GM19035 (cell line): ENCODE data around the gene XRN2.
"Not testable (repeated sequence)": the region's sequence is repeated elsewhere in the genome, so short reads cannot be mapped to it uniquely, and the experiment has no call there.

Experiments
- ATAC-seq: cut with Tn5 transposase; IDR thresholded peaks from one replicate; pipeline ENCODE4 v1.9.1; 2021; ENCODE audit not compliant: unreplicated experiment

XRN2 gene

DNA sequence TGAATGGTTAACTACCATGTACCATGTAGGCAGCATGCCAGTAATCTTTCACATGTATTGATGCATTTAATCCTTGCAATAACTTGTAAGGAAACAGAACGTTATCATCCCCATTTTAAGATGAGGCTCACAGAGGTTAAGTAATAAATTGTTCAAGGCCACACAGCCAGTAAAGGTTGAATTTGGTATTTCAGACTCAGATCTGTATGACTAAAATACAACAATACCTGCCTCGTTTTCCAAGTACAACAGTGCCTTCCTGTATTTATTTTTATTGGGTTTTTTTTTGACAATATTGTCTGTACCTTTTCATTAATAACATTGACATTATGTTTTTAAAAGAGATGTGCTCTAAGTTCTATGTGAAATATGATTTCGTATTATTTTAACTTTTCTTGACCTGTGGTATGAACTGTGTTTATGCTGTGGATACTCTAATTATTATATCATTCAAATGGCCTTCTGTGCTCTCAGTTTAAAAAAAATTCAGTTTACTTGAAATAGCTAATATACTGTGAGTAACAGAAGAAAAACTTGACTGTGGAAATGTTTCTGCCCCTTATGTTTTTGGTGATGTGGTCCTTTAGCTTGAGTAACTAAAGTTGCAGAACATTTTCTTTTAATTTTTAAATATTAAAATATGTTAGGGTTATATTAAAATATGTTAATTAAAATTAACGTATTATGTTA is 39.7 kb downstream of the XRN2 start:
- ATAC-seq, result no peak

DNA sequence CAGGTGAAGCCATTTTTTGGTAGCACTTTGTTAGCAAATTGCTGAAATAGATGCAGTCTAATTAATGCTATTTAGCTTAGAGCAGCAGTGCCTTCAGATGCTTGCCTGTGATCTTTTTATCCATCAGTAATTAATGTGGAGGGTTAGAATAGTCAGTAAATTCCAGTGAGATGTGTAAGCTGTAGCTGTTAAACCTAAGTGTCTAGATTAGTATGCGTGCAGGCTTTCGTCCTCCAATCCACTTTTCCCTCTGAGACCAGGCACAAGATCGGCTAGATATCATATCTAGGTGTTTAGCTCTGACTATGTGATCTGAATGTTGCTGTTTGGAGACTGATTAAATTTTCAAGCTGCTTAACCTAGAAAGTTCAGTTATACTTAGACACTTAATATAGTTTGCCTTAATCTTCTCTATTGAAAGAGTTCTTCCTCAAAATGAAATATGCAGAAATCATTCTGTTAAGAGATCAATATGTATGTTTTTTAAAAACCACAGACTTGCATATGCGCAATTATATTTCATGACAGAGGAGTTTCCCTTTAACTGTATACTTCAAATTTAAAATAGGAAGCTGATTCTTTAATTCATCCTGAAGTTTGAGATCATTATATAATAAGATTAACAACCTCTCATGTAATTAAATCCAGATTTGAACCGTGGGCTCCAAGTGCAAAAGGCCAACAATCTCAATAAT is 41.2 kb downstream of the XRN2 start:
- ATAC-seq, result no peak

DNA sequence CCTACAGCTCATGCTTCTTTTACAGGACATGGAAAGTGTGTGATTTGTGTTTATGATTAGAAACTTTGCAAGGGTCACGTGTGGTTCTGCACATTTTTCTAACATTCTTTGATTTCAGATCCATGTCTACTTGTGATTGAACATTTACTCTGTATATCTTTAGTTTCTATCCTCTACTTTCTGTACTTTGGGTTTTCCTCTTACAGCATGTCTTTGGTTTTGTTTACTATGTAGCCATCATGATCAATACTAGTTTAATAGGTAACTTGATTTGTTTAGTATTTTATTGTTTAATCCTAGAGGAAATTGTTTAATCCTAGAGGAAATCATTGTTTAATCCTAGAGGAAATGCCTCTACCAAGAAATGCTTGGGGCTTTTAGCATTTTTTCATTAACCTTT is 41.8 kb downstream of the XRN2 start:
- ATAC-seq, result no peak

DNA sequence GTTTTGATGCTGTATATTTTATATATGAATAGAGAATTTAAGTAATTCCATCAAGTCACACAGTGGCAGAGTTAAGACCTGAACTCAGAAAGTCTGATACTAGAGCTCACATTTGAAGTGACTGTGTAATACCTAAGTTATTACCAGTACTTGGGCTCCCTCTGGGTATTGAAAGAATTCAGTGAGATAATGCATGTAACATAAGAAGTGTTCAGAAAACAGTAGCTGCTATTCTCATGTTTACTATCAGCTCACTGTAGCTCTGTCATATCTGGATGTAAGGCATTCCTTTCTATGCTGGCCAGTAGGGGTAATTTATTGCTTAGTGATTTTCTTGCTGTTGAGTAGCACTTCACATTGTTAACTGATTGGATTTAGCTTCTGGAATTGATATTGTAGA is 49.6 kb downstream of the XRN2 start:
- ATAC-seq, result no peak

DNA sequence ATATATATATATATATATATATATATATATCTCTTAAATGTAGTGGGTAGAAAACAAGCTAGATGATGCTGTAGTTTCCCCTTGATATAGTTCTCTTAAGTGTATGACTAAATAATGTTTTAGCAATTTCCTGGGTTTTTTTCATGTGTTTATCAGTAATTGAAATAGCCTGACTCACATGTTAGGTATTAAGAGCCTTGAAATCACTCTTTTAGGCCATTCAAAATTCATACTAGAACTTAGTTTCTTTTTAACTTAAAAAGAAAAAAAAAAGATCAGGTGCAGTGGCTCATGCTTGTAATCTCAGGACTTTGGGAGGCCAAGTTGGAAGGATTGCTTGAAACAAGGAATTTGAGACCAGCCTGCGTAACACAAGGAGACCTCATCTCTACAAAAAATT is 50.1 kb downstream of the XRN2 start:
- no peak for ATAC-seq

DNA sequence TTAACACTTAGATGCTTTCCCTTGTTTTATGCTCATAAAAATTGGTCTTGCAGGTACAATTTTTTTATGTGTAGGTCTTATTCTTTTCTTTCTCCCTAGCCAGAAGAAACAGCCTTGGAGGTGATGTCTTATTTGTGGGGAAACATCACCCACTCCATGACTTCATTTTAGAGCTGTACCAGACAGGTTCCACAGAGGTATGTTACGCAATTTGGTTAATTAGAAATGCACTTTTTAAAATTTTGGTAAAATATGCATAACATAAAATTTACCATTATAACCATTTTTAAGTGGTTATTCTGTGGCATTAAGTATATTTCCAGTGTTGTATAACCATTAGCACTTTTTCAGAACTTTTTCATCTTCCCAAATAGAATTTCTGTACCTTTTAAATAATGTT is 52.9 kb downstream of the XRN2 start:
- ATAC-seq, result no peak

DNA sequence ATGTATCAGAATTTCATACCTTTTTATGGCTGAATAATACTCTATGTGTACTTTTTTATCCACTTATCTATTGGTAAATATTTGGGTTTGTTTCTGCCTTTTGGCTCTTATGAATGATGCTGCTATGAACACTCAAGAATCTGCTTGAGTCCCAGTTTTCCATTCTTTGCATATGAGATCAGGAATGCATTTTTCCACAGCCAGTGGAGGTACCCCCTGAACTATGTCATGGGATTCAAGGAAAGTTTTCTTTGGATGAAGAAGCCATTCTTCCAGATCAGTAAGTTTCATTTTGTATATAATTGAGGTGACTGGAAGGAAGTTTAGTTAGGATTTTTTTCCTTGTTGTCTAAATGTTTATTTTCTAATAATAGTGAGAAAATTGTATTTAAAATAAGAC is 53.3 kb downstream of the XRN2 start:
- no peak for ATAC-seq

DNA sequence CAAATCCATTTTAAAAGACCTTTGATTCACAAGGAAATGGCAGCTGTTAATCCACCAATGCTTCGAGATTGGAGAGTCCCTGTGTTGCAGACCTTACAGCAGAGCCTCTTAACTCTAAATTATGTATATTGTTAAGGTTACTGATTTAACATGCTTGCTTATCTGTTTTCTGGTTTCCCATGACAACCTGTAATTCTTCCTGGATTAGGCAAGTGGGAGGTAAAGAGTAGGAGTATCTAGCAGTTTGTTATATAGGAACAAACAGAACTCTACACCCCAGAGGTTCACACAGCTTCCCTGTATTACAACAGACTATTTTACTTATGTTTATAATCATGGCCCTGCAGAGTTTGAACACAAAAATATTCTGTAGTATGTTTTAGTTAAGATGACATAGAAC is 54.7 kb downstream of the XRN2 start:
- no peak for ATAC-seq

DNA sequence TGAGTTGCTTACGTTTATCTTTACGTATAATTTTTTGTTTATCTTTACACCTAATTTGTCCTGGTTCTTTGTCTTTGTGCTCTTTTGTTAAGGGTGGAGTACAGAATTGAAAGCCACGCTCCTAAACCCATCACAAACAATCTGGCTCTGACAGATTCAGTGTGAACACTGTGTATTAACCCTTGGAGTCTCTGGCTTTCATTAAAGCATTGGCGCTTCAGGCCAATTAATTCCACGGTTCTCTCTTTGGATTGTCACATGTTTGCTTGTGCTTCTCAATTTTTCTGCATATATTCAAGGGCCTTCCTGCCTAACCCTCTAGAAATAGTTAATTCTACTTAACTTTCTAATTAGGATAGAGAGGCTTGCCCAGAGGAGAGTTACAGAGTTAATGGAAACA is 55.6 kb downstream of the XRN2 start:
- ATAC-seq, result no peak

DNA sequence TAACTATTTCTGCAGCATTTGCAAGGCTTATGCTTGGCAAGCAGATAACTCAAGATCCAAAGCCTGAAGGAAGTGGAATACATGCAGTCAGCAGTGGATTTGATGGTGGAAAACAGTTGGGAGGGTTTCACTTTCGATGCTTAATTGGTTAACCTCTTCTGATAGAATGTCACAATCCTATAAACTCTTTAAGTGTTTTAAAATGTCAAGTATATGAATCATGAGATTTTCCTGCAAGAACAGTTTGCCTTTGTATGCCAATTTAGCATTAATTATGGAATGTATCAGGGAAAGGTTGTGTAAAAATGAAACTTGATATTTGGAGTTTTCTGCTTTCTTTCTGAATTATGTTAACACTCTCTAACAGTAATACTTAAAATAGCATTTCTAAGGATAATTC is 57.6 kb downstream of the XRN2 start:
- ATAC-seq, result no peak

DNA sequence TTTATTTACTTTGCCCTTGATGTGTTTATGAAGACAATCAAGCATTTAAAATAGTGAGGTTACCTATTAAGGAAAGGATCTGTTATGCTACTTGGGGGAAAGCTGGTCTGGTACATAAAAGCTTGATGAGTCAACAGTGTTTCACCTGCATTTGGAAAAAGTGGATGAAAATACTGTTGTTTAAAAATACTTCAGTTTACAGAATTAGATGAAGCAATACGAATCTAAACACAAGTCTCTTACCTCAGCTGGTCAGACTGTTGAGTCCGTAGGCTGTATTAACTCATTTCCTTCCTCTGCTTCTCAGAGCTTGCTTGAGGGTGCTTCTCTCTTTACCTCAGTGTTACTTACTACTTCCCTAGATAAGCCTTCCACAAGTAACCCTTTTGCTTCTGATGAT is 58.1 kb downstream of the XRN2 start:
- no peak for ATAC-seq

DNA sequence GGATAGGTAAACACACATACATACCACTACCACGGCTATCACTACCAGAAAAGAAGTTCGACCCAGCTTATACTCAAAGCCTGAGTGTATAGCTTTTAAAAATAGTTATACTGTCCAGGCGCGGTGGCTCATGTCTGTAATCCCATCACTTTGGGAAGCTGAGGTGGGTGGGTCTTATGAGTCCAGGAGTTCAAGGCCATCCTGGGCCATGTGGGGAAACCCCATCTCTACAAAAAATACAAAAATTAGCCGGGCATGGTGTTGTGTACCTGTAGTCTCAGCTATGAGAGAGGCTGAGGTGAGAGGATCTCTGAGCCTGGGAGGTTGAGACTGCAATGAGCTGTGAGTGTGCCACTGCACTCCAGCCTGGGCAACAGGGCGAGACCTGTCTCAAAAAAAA is 61.3 kb downstream of the XRN2 start:
- ATAC-seq, result no peak

DNA sequence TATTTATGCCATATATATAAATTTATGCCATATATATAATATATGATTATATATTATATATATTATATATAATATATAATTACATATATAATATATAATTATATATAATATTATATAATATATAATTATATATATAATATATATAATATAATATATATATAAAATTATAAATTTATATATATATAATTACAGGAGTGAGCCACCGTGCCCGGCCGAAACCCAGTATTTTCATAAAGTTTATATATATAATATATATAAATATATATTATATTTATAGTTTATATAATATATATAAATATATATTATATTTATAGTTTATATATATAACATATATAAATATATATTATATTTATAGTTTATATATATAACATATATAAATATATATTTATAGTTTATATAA is 62.6 kb downstream of the XRN2 start:
- no peak for ATAC-seq

DNA sequence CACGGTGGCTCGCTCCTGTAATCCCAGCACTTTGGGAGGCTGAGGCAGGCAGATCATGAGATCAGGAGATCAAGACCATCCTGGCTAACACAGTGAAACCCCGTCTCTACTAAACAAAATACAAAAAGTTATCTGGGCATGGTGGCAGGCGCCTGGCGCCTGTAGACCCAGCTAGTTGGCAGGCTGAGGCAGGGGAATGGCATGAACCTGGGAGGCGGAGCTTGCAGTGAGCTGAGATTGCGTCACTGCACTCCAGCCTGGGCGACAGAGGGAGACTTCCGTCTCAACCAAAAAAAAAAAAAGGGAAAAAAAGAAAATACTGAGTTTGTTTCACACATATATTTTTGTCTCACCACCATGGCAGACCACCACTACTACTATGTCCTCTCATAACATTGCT is 63.1 kb downstream of the XRN2 start:
- not testable (repeated sequence) for ATAC-seq

DNA sequence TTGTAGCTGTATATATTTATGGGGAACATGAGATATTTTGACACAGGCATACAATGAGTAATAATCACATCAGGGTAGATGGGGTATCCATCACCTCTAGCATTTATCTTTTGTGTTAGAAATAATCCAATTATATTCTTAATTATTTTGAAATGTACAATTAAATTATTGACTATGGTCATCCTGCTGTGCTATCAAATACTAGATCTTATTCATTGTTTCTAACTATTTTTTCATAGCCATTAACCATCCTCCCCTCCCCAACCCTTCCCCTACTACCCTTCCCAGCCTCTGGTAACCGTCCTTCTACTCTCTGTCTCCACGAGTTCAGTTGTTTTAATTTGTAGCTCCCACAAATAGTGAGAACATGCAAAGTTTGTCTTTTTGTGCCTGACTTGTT is 65.7 kb downstream of the XRN2 start:
- ATAC-seq, result no peak

DNA sequence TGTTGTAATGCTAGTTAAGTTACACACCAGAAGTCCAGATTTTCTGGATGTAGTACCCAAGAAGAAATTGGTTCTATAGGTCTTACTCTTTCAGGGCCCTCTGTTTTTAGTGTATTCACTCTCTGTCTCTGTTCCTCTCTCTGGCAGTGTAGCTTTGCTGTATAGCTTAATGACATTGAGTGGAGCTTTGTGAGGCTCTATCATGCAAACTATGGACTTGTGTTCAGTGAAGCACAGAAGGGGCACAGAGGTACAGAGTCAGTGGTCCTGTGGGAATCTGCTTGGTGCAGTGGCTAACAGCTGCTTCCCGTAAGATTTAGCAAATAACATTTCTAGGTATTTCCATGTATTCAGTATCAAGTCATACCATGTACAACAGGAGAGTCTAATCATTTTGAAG is 68.1 kb downstream of the XRN2 start:
- ATAC-seq, result no peak

DNA sequence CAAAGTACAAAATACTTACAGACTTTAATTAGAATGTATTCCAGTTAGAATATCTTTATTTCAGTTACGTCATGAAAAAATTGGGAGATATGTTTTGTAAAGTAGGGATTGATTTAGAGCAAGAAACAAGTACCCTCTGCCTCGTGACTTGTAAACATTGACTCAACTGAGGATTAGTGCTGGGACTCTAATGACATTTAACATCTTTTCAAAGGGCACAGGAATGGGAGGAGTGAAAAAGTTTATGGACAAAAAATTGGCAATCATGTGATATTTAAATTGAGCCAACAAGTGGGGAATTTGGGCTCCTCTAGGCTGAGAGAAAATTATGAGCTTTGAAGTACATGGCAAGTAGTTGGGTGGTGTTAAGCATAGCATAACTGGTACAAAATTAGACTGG is 68.9 kb downstream of the XRN2 start:
- ATAC-seq, result no peak

DNA sequence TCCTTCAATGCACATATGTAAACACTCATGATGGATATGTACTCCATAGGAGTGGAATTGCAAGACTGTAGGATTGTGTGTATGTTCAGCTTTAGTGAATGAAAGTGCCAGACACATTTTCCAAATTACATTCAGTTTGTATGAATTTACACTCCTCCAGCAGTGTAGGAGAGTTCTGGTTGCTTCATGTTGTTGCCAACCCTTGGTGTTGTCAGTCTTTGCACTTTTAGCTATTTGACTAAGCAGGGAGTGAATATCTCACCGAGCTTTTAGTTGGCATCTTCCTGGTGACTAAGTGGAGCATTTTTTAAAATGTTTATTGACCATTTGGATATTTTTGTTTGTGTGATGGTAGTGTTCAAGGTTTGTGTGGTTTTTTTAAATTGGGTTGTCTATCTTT is 70.3 kb downstream of the XRN2 start:
- ATAC-seq, result no peak

DNA sequence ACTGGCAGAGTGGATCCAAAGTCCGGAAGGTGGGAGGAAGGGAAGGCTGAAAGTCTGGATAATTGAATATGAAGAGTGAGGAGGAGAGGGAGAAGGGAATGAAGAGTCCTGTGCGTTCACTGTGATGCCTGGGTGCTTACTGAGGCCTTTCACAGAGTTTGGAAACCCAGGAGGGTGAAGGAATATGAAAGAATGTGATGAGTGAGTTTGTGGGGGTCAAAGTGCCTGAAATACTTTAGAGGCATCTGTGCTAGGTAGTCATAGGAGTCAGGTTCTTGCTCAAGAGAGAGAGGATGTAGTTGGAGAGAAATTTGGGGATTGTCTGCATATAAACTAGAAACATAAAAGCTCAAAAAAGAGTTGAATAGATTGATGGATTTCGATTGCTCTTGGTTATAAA is 73.5 kb downstream of the XRN2 start:
- no peak for ATAC-seq

DNA sequence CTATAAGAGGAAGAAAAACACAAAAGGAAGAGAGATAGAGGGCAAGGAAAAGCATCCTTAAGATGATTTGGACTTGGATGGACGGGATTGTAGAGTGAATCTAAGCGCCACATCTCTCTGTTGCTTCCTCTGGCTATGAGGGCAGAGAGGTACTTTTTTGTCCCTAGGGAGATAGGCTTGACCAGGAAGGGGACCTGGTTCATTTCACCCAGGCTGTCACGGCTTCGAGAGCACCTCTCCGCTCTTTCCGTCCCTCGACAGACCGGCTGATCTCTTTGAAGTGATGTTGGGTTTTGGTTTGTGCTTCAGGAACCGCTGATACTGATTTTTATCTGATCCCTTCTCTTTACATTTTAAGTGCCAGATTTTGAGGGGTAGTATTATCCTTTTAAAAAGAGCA is 74.6 kb downstream of the XRN2 start:
- ATAC-seq, result no peak

DNA sequence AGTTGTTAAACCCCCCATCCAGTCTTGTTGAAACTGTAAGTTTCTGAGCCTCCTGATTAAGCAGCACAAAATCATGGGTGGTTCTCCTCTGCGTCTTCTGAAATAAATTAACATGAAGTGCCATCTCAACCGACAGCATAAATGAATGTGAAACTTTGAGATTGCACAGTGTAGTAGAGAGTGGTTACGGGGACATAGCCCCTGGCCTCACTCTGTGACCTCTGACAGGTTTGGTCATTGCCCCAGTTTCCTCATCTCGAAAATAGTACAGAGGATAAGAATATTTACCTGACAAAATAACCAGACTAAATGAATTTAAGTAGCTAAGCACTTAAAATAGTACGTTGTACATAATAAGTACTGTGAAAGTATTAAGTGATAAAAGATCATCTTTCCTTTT is 75.1 kb downstream of the XRN2 start:
- ATAC-seq, result no peak

DNA sequence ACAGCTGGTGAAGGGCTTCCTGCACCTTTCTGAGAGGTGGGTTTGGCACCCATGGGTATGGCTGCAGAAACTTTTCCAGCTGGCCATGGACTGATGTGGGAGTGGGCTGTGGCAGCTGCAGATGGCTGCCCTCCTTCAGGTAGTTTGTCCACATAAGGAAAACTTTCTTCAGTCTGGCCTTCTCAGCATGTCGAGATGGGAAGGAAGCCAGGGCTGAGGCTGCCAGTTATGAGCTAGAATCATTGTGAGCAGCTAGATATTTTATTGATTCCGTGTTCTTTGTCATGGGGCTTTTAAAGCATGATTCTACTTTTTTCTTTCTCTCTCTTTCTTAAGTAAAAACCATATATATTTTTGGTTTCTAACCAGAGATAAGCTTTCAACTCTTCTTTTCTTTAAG is 77.6 kb downstream of the XRN2 start:
- no peak for ATAC-seq

DNA sequence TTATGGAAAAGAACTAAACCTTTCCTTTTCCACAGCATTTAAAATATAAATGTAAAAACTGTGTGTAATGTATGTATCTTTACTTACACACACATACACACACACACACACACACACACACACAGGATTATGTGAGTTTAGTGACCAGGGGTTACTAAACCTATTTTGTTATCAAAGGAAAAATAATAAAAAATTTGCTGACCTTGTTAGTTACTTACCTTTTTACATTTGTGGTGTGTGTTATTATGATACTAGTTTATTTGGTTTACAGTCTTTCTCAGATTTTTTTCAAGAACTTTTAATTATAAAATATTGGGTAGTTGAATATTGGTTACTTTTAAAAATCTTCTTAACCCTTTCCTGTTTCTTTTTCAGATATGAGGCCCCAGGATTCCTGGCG is 78.5 kb downstream of the XRN2 start:
- no peak for ATAC-seq
